Measurements from ENCODE around the gene FAM221B.

- TF ChIP-seq, protein P1, sequence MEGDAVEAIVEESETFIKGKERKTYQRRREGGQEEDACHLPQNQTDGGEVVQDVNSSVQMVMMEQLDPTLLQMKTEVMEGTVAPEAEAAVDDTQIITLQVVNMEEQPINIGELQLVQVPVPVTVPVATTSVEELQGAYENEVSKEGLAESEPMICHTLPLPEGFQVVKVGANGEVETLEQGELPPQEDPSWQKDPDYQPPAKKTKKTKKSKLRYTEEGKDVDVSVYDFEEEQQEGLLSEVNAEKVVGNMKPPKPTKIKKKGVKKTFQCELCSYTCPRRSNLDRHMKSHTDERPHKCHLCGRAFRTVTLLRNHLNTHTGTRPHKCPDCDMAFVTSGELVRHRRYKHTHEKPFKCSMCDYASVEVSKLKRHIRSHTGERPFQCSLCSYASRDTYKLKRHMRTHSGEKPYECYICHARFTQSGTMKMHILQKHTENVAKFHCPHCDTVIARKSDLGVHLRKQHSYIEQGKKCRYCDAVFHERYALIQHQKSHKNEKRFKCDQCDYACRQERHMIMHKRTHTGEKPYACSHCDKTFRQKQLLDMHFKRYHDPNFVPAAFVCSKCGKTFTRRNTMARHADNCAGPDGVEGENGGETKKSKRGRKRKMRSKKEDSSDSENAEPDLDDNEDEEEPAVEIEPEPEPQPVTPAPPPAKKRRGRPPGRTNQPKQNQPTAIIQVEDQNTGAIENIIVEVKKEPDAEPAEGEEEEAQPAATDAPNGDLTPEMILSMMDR (IDR thresholded peaks at IDR 0.05; ENCODE audit: insufficient read depth, low read length, poor library complexity, severe bottlenecking), result no peak
- no peak for TF ChIP-seq EZH2phosphoT487 (conservative IDR thresholded peaks at IDR 0.05; ENCODE audit: low read length)
Measured at GRCh38 chr9:35859310-35859989, 30.9 kb upstream of the FAM221B start.
